ENCODE measurements around the gene KMT2A.
"Not testable (repeated sequence)": the region's sequence is repeated elsewhere in the genome, so short reads cannot be mapped to it uniquely, and the experiment has no call there.

The KMT2A gene

GRCh38 chr11:118533769-118534729 is 97.8 kb downstream of the KMT2A start:
- peak; percentile 29 for DNase-seq

- no peak for DNase-seq
Observed at GRCh38 chr11:118535261-118535660, 99.0 kb downstream of the KMT2A start.

GRCh38 chr11:118536726-118537125 is 100.4 kb downstream of the KMT2A start:
- no peak for DNase-seq

GRCh38 chr11:118537409-118537980 is 101.2 kb downstream of the KMT2A start:
- DNase-seq, result no peak

- DNase-seq, result no peak
Observed at GRCh38 chr11:118544010-118544646, 107.8 kb downstream of the KMT2A start.

- DNase-seq, result no peak
Observed at GRCh38 chr11:118544647-118545010, 108.3 kb downstream of the KMT2A start.

GRCh38 chr11:118545533-118545932 is 109.2 kb downstream of the KMT2A start:
- DNase-seq, result no peak

- DNase-seq, result no peak
Observed at GRCh38 chr11:118547132-118547531, 110.8 kb downstream of the KMT2A start.

- DNase-seq, result no peak
Observed at GRCh38 chr11:118552341-118552740, 116.0 kb downstream of the KMT2A start.

- DNase-seq, result no peak
Observed at GRCh38 chr11:118560806-118561205, 124.5 kb downstream of the KMT2A start.

GRCh38 chr11:118565051-118565450 is 128.8 kb downstream of the KMT2A start:
- DNase-seq, result no peak

GRCh38 chr11:118569670-118570069 is 133.4 kb downstream of the KMT2A start:
- no peak for DNase-seq

- no peak for DNase-seq
Observed at GRCh38 chr11:118570787-118571186, 134.5 kb downstream of the KMT2A start.

GRCh38 chr11:118571701-118572060 is 135.4 kb downstream of the KMT2A start:
- DNase-seq, result not testable (repeated sequence)

GRCh38 chr11:118572061-118572980 is 136.0 kb downstream of the KMT2A start, which contains the start of gene ARCN1:
Gene ARCN1 (plus strand): TSS chr11:118572409. CDS start chr11:118572548, 139 bp downstream.
- peak; percentile 69 for DNase-seq

GRCh38 chr11:118572981-118573550 is 136.8 kb downstream of the KMT2A start:
- DNase-seq, result no peak

GRCh38 chr11:118574636-118575035 is 138.3 kb downstream of the KMT2A start:
- no peak for DNase-seq

All from midbrain (tissue), 1 donor.